22Rv1 (cell line): ENCODE measurements around the gene PRR33.

Experiments used
- CTCF ChIP-seq: fragments of 450-650 bp; IDR thresholded peaks from 2 replicates; pipeline ENCODE4 v1.5.1; 2017; ENCODE audit warnings: mild to moderate bottlenecking
- ZFX ChIP-seq: fragments of 450-650 bp; IDR thresholded peaks from 2 replicates; pipeline ENCODE4 v1.6.1; 2017; ENCODE audit warnings: antibody characterized with exemption, borderline replicate concordance

- TF ChIP-seq CTCF (0 out of 2 replicates have a peak, but pooled peaks have one; percentile 4), ZFX (no peak)
These were observed 29.3 kb upstream of the PRR33 start for GRCh38 chr11:1920909-1921573.
